SHP77 treated with DMSO at 0.1 percent for 48 hours (cell line): ENCODE measurements around the gene CBFB.
"Not testable (repeated sequence)": the region's sequence is repeated elsewhere in the genome, so short reads cannot be mapped to it uniquely, and the experiment has no call there.

Experiments used
- DNase-seq: peaks from one replicate; lab custom pipeline; 2025; lab: John Stamatoyannopoulos, UW

CBFB gene

GRCh38 chr16:67028696-67029253, at the start of gene CBFB:
CBFB (plus strand) TSS chr16:67029149; CDS start chr16:67029408, 259 bp downstream.
- peak; percentile 62 for DNase-seq

DNA sequence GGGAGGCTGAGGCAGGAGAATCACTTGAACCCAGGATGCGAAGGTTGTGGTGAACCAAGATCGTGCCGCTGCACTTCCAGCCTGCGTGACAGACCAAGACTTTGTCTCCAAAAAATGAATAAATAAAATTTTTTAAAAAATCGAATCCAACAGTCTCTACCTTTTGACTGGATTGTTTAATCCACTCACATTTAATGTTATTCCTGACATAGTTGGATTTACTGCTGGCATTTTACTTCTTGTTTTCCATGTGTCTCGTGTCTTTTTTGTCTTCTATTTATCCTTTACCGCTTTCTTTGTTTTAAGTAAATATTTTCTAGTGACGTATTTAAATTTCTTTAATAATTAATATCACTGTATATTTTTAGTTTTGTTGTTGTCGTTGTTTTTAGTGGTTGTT, 45.9 kb upstream of the CBFB start:
- DNase-seq: no peak

DNA sequence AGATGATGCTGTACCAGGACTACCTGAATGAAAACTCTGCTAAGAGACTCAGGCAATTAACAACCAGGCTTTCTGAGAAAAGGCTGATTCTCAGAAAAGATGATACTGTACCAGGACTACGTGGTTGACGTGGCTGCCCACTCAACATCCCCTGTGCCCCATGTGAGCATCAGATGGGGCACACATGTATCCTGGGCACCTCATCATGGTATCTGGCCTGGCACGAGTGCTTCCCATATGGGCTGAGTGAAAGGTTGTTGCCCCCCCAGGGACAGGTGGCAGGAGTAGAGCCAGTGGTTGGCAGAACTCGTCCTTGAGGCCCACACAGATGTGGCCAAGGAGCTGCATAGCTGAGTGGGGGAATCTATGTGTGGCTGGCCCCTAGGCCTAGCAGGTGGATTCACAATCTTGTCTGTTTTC, 44.0 kb upstream of the CBFB start:
- no peak for DNase-seq

DNA sequence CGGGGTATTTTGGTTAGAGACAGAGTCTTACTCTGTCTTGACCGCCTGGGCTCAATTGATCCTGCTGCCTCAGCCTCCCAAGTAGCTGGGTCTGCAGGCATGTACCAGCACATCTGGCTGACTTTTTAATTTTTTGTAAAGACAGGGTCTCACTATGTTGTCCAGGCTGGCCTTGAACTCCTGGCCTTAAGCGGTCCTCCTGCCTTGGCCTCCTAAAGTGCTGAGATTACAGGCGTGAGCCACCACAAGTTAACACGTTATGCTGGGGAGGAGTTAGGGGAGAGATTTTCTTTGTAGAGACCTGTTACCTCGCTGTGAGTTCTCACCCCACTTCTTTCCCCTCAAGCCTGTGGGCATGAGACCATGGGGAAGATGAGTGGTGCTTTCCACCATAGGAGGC, 42.4 kb upstream of the CBFB start:
- no peak for DNase-seq

DNA sequence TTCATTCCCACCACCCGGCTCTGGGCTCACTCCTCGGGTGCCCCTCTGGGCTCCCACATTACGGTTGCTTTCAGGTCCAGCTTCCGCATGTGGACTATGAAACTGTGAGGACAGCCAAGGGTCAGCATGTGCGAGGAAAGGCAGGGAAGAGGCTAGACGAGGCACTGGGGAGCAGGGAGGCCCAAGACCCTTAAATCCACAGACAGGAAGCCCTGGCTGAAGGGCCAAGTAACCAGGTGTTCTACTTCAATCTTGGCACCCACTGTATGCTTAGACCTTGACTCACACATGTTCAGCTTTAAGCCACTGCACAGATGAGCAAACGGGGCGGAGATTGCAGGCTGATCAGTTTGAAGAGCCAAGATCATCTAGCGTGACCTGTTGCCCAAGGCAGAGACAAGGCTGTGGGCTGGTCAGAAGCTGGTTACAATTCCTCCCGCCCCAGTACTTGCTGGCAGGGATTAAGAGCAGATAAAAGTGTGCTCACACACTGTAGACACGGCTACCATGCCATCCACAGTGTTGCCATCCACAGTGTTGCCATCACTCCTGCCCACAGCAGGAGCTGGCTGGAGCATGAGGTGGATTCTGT, 40.7 kb upstream of the CBFB start, which contains the start of gene CES4A:
CES4A (plus strand) TSS at position 393 of the 592 bp plus-strand sequence; CDS start at position 577, 184 bp downstream.
- DNase-seq: no peak

DNA sequence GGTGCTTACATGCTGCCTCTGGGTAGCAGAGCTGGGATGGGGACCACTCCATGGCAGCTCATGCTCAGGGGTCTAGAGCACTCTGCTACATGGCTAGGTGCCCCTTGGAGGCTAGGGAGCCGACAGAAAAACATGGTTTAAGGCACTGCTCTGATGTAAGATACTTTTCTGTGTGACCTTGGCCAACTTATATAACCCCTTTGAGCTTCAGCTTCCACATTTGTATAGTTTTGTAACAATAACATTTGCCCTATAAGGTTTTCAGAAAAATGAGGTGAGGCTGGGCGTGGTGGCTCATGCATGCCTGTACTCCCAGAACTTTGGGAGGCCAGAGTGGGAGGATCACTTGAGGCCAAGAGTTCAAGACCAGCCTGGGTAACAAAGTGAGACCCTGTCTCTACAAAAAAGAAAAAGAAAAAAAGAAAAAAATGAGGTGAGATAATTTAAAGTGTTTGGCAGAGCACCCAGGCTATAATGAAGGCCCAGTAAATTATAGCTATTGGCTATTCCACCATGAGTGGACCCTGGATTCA, 37.3 kb upstream of the CBFB start:
- no peak for DNase-seq

DNA sequence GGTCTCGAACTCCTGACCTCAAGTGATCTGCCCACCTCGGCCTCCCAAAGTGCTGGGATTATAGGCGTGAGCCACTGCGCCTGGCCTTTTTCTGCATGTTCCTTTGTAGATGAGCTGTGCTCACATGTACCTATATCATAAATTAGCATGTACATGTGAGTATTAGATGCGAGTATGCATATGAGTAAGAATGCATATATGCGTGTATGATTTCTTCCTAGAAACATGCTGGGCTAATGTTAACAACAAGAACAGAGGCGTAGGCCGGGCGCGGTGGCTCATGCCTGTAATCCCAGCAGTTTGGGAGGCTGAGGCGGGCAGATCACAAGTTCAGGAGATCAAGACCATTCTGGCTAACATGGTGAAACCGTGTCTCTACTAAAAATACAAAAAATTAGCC, 35.4 kb upstream of the CBFB start:
- DNase-seq: not testable (repeated sequence)

- no peak for DNase-seq
Observed at GRCh38 chr16:66996324-66996982, 32.5 kb upstream of the CBFB start.

GRCh38 chr16:66996983-66997358, 32.0 kb upstream of the CBFB start:
- no peak for DNase-seq

DNA sequence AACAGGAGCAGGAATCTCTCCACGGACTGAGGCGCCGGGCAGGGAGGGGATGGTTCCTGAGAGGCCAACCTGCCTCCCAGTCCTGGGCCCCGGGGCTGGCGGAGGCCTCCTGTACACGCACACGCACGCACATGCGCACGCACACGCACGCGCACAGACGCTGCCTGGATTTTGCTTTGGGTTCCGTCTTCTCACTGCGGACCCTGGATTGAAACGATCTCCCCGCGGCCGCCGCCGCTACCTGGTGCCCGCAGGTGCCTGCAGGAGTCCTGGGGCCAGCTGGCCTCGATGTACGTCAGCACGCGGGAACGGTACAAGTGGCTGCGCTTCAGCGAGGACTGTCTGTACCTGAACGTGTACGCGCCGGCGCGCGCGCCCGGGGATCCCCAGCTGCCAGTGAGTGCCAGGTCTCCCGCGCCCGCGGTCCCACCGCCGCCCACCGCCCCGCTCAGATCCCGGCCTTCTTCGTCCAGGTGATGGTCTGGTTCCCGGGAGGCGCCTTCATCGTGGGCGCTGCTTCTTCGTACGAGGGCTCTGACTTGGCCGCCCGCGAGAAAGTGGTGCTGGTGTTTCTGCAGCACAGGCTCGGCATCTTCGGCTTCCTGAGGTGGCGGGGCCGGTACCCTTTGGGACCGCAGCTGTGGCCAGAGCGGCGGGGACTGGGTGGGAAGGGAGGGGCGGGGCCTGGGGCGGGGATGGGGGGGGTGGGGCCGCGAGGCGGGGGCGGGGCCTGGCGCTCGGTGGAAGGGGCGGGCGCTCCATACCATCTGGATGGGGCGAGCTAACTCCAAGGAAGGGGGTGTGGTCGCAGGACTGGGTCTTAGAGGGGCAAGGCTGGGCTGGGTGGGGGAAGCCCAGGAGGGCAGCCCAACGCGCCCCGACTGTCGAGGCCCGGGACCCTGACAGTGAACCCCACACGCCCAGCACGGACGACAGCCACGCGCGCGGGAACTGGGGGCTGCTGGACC, 28.3 kb upstream of the CBFB start:
- peak; percentile 10 for DNase-seq

- DNase-seq: no peak
Observed at GRCh38 chr16:67001726-67002125, 27.2 kb upstream of the CBFB start.

- no peak for DNase-seq
Observed at GRCh38 chr16:67006930-67007658, 21.9 kb upstream of the CBFB start.

- no peak for DNase-seq
Observed at GRCh38 chr16:67009158-67009557, 19.8 kb upstream of the CBFB start.

GRCh38 chr16:67011274-67011673, 17.7 kb upstream of the CBFB start:
- DNase-seq: no peak

- DNase-seq: no peak
Observed at GRCh38 chr16:67013233-67013822, 15.6 kb upstream of the CBFB start.

DNA sequence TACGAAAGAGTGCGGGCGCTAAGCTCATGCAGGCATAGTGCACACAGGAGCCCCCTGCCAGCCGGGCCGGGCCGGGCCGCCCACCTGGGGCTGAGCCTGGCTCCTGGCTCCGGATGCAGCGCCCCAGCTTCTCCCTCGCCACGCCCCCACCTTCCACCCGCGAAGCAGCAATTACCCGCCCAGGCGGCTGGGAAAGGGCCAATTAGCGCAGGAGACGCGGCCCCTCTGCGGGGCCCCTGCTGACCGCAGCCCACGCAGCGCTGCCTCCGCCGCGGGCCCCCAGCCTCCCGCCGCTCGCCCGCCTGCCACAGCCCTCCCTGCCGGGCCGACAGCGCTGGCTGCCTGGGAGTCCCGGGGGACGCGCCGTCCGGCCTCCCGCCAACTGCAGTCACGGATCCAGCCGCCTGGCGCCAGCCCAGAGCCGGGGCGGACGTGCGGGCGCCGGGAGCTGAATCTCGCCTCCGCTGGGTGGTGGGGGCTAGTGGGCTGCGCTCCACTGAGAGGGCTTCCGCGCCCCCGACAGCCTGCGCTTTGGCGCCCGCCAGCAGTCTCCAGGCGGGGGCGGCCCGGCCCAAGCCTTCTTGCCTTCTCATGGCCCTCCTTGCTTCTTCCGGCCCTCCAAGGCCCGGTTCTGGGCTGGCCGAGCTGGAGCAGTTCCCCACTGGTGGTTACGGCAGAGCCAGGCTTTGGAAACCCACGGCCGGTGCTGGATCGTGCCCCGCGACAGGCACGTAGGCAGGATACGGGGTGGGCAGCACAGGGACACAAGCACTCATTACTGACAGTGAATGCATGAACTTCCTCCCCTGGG, 14.9 kb upstream of the CBFB start:
- no peak for DNase-seq

GRCh38 chr16:67014634-67015312, 14.2 kb upstream of the CBFB start:
- no peak for DNase-seq

- no peak for DNase-seq
Observed at GRCh38 chr16:67015313-67015731, 13.6 kb upstream of the CBFB start.

- no peak for DNase-seq
Observed at GRCh38 chr16:67016143-67016542, 12.8 kb upstream of the CBFB start.
